Measurements from ENCODE around the gene VAPA. TPM values are rescaled to one million over a fixed set of nuclear protein-coding genes. Genes with fewer than 3 reads are reported as not detected.

The VAPA gene
- polyA plus RNA-seq, 3 donors, result 106 to 393 (median 334) TPM

DNA sequence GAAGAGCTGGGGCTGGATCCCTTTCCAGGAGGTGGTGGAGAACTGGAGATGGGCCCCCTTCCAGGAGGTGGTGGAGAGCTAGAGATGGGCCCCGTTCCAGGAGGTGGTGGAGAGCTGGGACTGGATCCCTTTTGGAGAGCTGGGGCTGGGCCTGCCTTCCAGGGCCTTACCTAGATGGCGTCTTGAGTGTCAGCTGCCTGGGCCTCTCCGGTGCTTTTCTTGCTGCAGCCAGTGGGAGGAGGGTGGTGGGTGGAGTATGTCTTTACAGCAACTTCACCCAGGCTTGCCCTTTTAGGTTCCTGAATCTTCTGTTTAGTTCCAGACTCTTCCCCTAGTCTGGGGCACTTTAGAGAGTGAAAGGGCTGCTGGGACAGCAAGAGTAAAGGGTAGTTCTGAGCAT lies 47.2 kb upstream of the VAPA start:
- H3K9ac ChIP-seq (ENCODE audit: insufficient read depth, low read length, poor library complexity, severe bottlenecking), result no peak overlapping the region
- peaks cover 12 to 24% of the 10 kb centered on the region in 2 donors for H3K36me3 ChIP-seq (replicated peaks in 1 of 2; ENCODE audit: control insufficient read depth in 1 of 2, insufficient read depth in 2 of 2, low read length in 2 of 2)
- TF ChIP-seq, protein P1, sequence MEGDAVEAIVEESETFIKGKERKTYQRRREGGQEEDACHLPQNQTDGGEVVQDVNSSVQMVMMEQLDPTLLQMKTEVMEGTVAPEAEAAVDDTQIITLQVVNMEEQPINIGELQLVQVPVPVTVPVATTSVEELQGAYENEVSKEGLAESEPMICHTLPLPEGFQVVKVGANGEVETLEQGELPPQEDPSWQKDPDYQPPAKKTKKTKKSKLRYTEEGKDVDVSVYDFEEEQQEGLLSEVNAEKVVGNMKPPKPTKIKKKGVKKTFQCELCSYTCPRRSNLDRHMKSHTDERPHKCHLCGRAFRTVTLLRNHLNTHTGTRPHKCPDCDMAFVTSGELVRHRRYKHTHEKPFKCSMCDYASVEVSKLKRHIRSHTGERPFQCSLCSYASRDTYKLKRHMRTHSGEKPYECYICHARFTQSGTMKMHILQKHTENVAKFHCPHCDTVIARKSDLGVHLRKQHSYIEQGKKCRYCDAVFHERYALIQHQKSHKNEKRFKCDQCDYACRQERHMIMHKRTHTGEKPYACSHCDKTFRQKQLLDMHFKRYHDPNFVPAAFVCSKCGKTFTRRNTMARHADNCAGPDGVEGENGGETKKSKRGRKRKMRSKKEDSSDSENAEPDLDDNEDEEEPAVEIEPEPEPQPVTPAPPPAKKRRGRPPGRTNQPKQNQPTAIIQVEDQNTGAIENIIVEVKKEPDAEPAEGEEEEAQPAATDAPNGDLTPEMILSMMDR (IDR thresholded peaks at IDR 0.05), result no peak
- H3K27ac ChIP-seq (ENCODE audit: low read depth in 1 of 2, low read length in 2 of 2), result no peak overlapping the region
- H3K4me1 Mint-ChIP-seq, result peaks cover 49% of the 10 kb centered on the region
- H3K4me2 ChIP-seq (replicated peaks; ENCODE audit: extremely low read depth, low read length, poor library complexity, severe bottlenecking), result no peak overlapping the region
- H2AFZ ChIP-seq (ENCODE audit: insufficient read depth, low read depth, low read length, poor library complexity, severe bottlenecking), result no peak overlapping the region
- no peaks in the 10 kb centered on the region for H3K27me3 Mint-ChIP-seq (ENCODE audit: low read depth in 3 of 3)
- no peak for DNase-seq
- 83% methylated on average over 2 of the region's 3 CpGs for WGBS (ENCODE audit: insufficient coverage)
- H3K27ac Mint-ChIP-seq, result peak overlapping the region in 5 of 7 donors; percentile 42 to 83 (median 55)
- no peak overlapping the region for H3K4me3 ChIP-seq (replicated peaks in 1 of 3; ENCODE audit: low read depth in 2 of 3, low read length in 3 of 3)
- H3K9me3 ChIP-seq (replicated peaks in 1 of 2; ENCODE audit: control insufficient read depth in 1 of 2, insufficient read depth in 1 of 2, low read length in 2 of 2), result peaks cover 9 to 15% of the 10 kb centered on the region in 2 donors
- H3K4me1 ChIP-seq (ENCODE audit: control insufficient read depth in 1 of 2, insufficient read depth in 2 of 2, low read length in 2 of 2), result peaks cover 34 to 47% of the 10 kb centered on the region in 2 donors
- intact Hi-C loops (cut with micrococcal nuclease), result no loop called here
- no peak overlapping the region for H3K4me3 Mint-ChIP-seq
- peaks cover 30 to 41% of the 10 kb centered on the region in 2 donors for H3K36me3 Mint-ChIP-seq
- H3K9me3 Mint-ChIP-seq, result peaks cover 10 to 22% (median 13%) of the 10 kb centered on the region in 7 donors
- no peaks in the 10 kb centered on the region for H3K79me2 ChIP-seq (ENCODE audit: insufficient read depth, low read length)
- peaks cover under 1% of the 10 kb centered on the region for H4K20me1 ChIP-seq (ENCODE audit: insufficient read depth, low read length)
- no peaks in the 10 kb centered on the region for H3K27me3 ChIP-seq (ENCODE audit: control insufficient read depth in 2 of 2, insufficient read depth in 2 of 2, low read length in 2 of 2)

DNA sequence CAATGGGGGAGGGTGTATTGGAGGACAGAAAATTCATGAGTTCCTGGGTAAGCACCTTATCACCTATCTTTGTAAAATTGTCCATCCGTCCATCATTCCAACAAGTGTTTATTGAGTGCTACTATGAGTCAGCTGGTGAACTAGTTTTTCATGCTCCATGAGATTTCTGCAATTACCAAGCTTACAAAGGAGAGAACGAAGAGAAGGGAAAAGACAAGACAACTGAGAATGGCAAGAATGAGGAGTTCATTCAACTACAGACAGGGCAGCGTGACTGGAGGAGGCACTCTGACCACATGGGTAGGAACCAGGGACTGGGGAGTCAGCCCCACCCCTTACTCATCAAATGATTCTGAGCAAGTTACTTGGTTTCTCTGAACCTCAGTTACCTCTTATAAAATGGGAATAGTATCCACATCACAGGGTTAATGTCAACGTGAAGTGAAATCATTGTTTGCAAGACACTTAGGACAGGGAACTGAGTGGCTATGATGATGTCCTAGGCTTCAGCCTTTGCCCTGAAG lies 46.7 kb upstream of the VAPA start:
- WGBS (ENCODE audit: insufficient coverage), result no CpG with 5 or more reads among the region's 4 CpGs

More for the DNA sequence above, 46.7 kb upstream of the VAPA start:
- H3K79me2 ChIP-seq (ENCODE audit: insufficient read depth, low read length), result no peaks in the 10 kb centered on the region
- H3K4me3 Mint-ChIP-seq, result no peak overlapping the region
- H3K36me3 Mint-ChIP-seq, result peaks cover 26 to 36% of the 10 kb centered on the region in 2 donors
- no peaks in the 10 kb centered on the region for H3K27me3 ChIP-seq (ENCODE audit: control insufficient read depth in 2 of 2, insufficient read depth in 2 of 2, low read length in 2 of 2)
- DNase-seq, result no peak
- no peak overlapping the region for H2AFZ ChIP-seq (ENCODE audit: insufficient read depth, low read depth, low read length, poor library complexity, severe bottlenecking)
- intact Hi-C loops (cut with micrococcal nuclease), result no loop called here
- H3K4me1 ChIP-seq (ENCODE audit: control insufficient read depth in 1 of 2, insufficient read depth in 2 of 2, low read length in 2 of 2), result peaks cover 34 to 47% of the 10 kb centered on the region in 2 donors
- H3K27ac Mint-ChIP-seq, result peak overlapping the region in 3 of 7 donors; percentile 51 to 83 (median 82)
- H3K9me3 Mint-ChIP-seq, result peaks cover 10 to 22% (median 13%) of the 10 kb centered on the region in 7 donors
- no peak overlapping the region for H3K27ac ChIP-seq (ENCODE audit: low read depth in 1 of 2, low read length in 2 of 2)
- no peak overlapping the region for H3K4me3 ChIP-seq (replicated peaks in 1 of 3; ENCODE audit: low read depth in 2 of 3, low read length in 3 of 3)
- no peaks in the 10 kb centered on the region for H4K20me1 ChIP-seq (ENCODE audit: insufficient read depth, low read length)
- no peak overlapping the region for H3K4me2 ChIP-seq (replicated peaks; ENCODE audit: extremely low read depth, low read length, poor library complexity, severe bottlenecking)
- H3K27me3 Mint-ChIP-seq (ENCODE audit: low read depth in 3 of 3), result no peaks in the 10 kb centered on the region
- H3K4me1 Mint-ChIP-seq, result peaks cover 49% of the 10 kb centered on the region
- peaks cover 7 to 19% of the 10 kb centered on the region in 2 donors for H3K36me3 ChIP-seq (replicated peaks in 1 of 2; ENCODE audit: control insufficient read depth in 1 of 2, insufficient read depth in 2 of 2, low read length in 2 of 2)
- H3K9me3 ChIP-seq (replicated peaks in 1 of 2; ENCODE audit: control insufficient read depth in 1 of 2, insufficient read depth in 1 of 2, low read length in 2 of 2), result peaks cover 9 to 15% of the 10 kb centered on the region in 2 donors
- TF ChIP-seq, protein P1 (IDR thresholded peaks at IDR 0.05), result no peak
- no peak overlapping the region for H3K9ac ChIP-seq (ENCODE audit: insufficient read depth, low read length, poor library complexity, severe bottlenecking)

Measured in CD14-positive monocyte (primary cell).